DOHH2 (cell line): ENCODE data around the gene TIGD3.

Experiments
- H3F3A ChIP-seq: fragments of 200-600 bp; sonication (generic), shearing (Covaris generic); 2 replicates; pipeline ENCODE4 v1.6.0; 2016; ENCODE audit warnings: antibody characterized with exemption, mild to moderate bottlenecking; ENCODE audit not compliant: control insufficient read depth, insufficient read depth
- H3K27ac ChIP-seq: fragments of 200-600 bp; sonication (generic); 2 replicates; pipeline ENCODE4 v1.5.1; 2014; ENCODE audit warnings: low read depth, mild to moderate bottlenecking, low read length, moderate library complexity
- H3K27me3 ChIP-seq: fragments of 200-600 bp; sonication (generic); 2 replicates; pipeline ENCODE4 v1.6.1; 2014; ENCODE audit warnings: mild to moderate bottlenecking, low read length, mixed read lengths; ENCODE audit not compliant: control insufficient read depth
- H3K36me3 ChIP-seq: fragments of 200-600 bp; sonication (generic); 2 replicates; pipeline ENCODE4 v1.6.1; 2014; ENCODE audit warnings: mild to moderate bottlenecking, low read length, moderate library complexity, mixed read lengths; ENCODE audit not compliant: control insufficient read depth
- H3K4me1 ChIP-seq: fragments of 200-600 bp; sonication (generic); 2 replicates; pipeline ENCODE4 v1.6.1; 2014; ENCODE audit warnings: mild to moderate bottlenecking, low read length, mixed read lengths; ENCODE audit not compliant: control insufficient read depth
- H3K4me2 ChIP-seq: fragments of 200-600 bp; sonication (generic); 2 replicates; pipeline ENCODE4 v1.6.0; 2014; ENCODE audit warnings: mild to moderate bottlenecking, low read length, moderate library complexity
- H3K4me3 ChIP-seq: fragments of 200-600 bp; sonication (generic); 2 replicates; pipeline ENCODE4 v1.5.1; 2014; ENCODE audit warnings: mild to moderate bottlenecking, low read length, mixed read lengths
- H3K79me2 ChIP-seq: fragments of 200-600 bp; sonication (generic); 2 replicates; pipeline ENCODE4 v1.6.1; 2014; ENCODE audit warnings: mild to moderate bottlenecking, low read length, mixed read lengths; ENCODE audit not compliant: control insufficient read depth
- H3K9me2 ChIP-seq: fragments of 200-600 bp; sonication (generic); replicated peaks from 2 replicates; pipeline ENCODE4 v1.6.1; 2014; ENCODE audit warnings: mild to moderate bottlenecking, low read length, mixed read lengths; ENCODE audit not compliant: control insufficient read depth
- H3K9me3 ChIP-seq: fragments of 200-600 bp; sonication (generic); 2 replicates; pipeline ENCODE4 v1.6.1; 2014; ENCODE audit warnings: antibody characterized with exemption, low read length, mixed read lengths; ENCODE audit not compliant: control insufficient read depth, insufficient read depth
- H4K20me1 ChIP-seq: fragments of 200-600 bp; sonication (generic); 2 replicates; pipeline ENCODE4 v1.6.0; 2014; ENCODE audit warnings: low read depth, mild to moderate bottlenecking, antibody characterized with exemption, low read length, moderate library complexity; ENCODE audit not compliant: control insufficient read depth, insufficient read depth
- EZH2phosphoT487 ChIP-seq: fragments of 200-600 bp; sonication (generic); IDR thresholded peaks from 2 replicates; pipeline ENCODE4 v1.6.1; 2017; ENCODE audit warnings: borderline replicate concordance, mild to moderate bottlenecking, antibody characterized with exemption, low read length, moderate library complexity, mixed read lengths
- TF ChIP-seq, protein P1 (sequence below): fragments of 200-600 bp; sonication (generic); IDR thresholded peaks from one replicate; pipeline ENCODE4 v1.5.1; 2014; ENCODE audit warnings: antibody characterized with exemption, mild to moderate bottlenecking, low read depth, low read length; ENCODE audit not compliant: poor library complexity, severe bottlenecking

Gene TIGD3

DNA sequence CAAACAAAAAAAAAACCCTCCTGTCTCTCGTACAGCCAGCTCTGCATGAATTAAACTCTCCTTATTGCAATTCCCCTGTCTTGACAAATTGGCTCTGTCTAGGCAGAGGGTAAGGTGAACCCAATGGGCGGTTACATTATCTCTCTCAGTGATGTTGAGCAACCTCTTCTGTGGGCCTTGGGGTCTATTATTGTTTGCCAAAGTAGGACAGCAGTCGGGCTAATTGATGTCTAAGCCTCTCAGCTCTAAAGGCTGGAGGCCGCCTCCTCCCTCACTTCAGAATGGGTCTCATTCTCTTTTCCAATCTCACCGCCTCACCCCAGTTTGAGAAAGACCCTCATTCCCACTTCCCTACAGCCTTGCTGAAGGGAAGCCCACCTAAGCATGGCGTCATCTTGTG is 29.2 kb downstream of the TIGD3 start:
- Histone ChIP-seq H3K4me2 (no peak overlapping the region), H3K9me3 (no peaks in the 10 kb centered on the region), H3K79me2 (peaks cover 22% of the 10 kb centered on the region), H3K27me3 (no peaks in the 10 kb centered on the region), H3F3A (peaks cover 7% of the 10 kb centered on the region), H3K36me3 (peaks cover 14% of the 10 kb centered on the region), H3K4me3 (no peak overlapping the region), H3K9me2 (no peaks in the 10 kb centered on the region), H4K20me1 (no peaks in the 10 kb centered on the region), H3K4me1 (peaks cover 74% of the 10 kb centered on the region), H3K27ac (0 out of 2 replicates have a peak overlapping the region, but pooled peaks have one; percentile 5)
- no peak for TF ChIP-seq EZH2phosphoT487
- TF ChIP-seq, protein P1, sequence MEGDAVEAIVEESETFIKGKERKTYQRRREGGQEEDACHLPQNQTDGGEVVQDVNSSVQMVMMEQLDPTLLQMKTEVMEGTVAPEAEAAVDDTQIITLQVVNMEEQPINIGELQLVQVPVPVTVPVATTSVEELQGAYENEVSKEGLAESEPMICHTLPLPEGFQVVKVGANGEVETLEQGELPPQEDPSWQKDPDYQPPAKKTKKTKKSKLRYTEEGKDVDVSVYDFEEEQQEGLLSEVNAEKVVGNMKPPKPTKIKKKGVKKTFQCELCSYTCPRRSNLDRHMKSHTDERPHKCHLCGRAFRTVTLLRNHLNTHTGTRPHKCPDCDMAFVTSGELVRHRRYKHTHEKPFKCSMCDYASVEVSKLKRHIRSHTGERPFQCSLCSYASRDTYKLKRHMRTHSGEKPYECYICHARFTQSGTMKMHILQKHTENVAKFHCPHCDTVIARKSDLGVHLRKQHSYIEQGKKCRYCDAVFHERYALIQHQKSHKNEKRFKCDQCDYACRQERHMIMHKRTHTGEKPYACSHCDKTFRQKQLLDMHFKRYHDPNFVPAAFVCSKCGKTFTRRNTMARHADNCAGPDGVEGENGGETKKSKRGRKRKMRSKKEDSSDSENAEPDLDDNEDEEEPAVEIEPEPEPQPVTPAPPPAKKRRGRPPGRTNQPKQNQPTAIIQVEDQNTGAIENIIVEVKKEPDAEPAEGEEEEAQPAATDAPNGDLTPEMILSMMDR, result no peak

DNA sequence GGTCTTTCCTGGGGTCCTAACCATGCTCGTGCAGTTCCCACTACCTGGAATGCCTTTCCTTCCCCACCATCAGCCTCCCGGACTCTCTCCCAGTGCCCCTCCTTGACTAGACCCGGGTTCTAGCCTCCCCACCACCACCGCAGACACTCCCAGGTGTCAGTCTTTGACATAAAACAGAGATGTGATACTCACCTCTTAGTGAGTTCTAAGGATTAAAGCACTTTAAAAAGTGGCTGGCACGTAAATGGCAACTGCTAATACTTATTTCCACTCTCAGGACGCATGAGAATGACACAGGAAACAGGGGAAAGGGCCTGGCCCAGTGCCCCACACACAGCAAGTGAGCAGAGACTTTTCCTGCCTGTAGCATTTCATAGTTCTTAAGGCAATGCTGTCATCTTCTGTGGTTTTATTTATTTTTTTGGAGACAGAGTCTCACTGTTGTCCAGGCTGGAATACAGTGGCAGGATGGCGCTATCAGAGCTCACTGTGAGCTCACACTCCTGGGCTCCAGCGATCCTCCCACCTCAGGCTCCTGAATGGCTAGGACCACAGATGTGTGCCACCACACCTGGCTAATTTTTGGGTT is 29.8 kb downstream of the TIGD3 start:
- H3K79me2 ChIP-seq, result peaks cover 29% of the 10 kb centered on the region
- no peak overlapping the region for H3K4me3 ChIP-seq
- H4K20me1 ChIP-seq, result 0 out of 2 replicates have a peak, but pooled peaks cover 1% of the 10 kb centered on the region
- no peaks in the 10 kb centered on the region for H3K27me3 ChIP-seq
- H3K9me3 ChIP-seq, result no peaks in the 10 kb centered on the region
- H3K27ac ChIP-seq, result peak overlapping the region; percentile 5
- H3K4me1 ChIP-seq, result peaks cover 79% of the 10 kb centered on the region
- no peak overlapping the region for H3K4me2 ChIP-seq
- peaks cover 7% of the 10 kb centered on the region for H3F3A ChIP-seq
- H3K9me2 ChIP-seq, result no peaks in the 10 kb centered on the region
- peaks cover 20% of the 10 kb centered on the region for H3K36me3 ChIP-seq
- TF ChIP-seq EZH2phosphoT487, result no peak
- TF ChIP-seq, protein P1, result no peak

DNA sequence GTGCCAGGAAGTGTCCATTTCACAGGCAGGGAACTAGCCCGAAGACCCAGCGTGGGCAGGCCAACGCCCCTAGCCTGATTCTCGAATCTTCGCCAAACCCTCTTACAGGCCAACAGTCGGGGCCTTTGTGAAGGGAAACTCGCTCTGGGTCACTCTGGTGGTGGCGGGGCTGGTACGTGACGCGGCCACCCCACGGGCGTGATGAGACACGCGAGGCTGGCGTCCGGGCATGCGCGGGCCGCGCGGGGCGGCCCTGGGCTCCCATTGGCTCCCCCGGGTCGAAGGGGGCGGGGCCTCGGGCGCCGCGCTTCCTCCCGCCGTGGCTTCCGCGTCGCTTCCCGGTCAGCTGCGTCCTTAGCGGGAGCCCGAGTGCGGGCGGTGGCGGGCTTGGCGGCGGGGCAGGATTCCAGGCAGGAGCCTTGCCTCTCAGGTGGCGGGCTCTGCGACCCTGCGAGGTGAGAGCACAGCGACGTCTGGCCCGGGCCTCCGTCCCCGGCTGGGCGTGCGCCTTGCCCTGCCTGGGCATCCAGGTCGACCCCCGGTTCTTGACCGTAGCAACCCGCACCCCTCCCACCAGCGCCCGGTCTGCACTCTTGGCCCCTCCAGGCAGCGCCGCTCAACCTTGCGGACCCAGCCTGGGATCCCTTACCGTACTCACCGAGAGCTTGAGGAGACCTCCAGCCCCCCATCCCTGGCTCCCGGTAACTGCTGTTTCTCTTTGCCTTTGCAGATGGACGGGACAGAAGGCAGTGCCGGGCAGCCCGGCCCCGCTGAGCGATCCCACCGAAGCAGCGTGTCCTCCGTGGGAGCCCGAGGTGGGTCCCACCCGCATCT is 32.0 kb downstream of the TIGD3 start, which contains the start of gene FRMD8:
Gene FRMD8, plus strand, starts transcription at position 331 of the 834 bp plus-strand sequence. Its CDS starts 400 bp downstream, at position 731.
- Histone ChIP-seq H3K27me3 (no peaks in the 10 kb centered on the region), H3K79me2 (peaks cover 47% of the 10 kb centered on the region), H3K9me3 (no peaks in the 10 kb centered on the region), H3K4me3 (peak within 1 kb of the TSS; percentile 97), H3K4me2 (peak within 1 kb of the TSS; percentile 98), H3K4me1 (peaks cover 89% of the 10 kb centered on the region), H3F3A (peaks cover 7% of the 10 kb centered on the region), H4K20me1 (0 out of 2 replicates have a peak, but pooled peaks cover 3% of the 10 kb centered on the region), H3K36me3 (peaks cover 34% of the 10 kb centered on the region), H3K9me2 (no peaks in the 10 kb centered on the region), H3K27ac (peak within 1 kb of the TSS; percentile 17; the same call in 1 of the 2 replicates)
- TF ChIP-seq, protein P1, result no peak
- no peak for TF ChIP-seq EZH2phosphoT487
